Left ventricle myocardium superior (tissue), 1 donor: Measurements from ENCODE around the gene NUTM2A. TPM values are rescaled to one million over a fixed set of nuclear protein-coding genes. Genes with fewer than 3 reads are reported as not detected.
"Not testable (repeated sequence)": the region's sequence is repeated elsewhere in the genome, so short reads cannot be mapped to it uniquely, and the experiment has no call there.

Experiments
- ATAC-seq: fragments of 200-7000 bp; cut with Tn5 transposase; one replicate; pipeline ENCODE4 v1.9.1; 2020; ENCODE audit warnings: mild to moderate bottlenecking, moderate library complexity
- DNase-seq: peaks from one replicate; pipeline ENCODE4 v3.0.0-alpha.2; 2020
- intact Hi-C: fragments of 100-400 bp; cut with micrococcal nuclease; formaldehyde crosslinking; loops from one replicate; pipeline ENCODE4 v1.11.0; 2022
- long read RNA-seq: library from polyadenylated mRNA; unstranded; transcript quantifications from one replicate; pipeline ENCODE4 v2.0.0, GENCODE V29; 2021
- total RNA-seq: library from RNA; stranded (reverse); fragmentation: NEBNext Ultra II Directional; extraction: Animal tissue kit (Norgen Biotek cat#: 25700); gene quantifications from one replicate; pipeline ENCODE4 v1.2.1, GENCODE V29; 2021
- donor health status: DM: no; HTN: yes; CAD: no; lungs with severe emphysema.

NUTM2A gene, protein sequence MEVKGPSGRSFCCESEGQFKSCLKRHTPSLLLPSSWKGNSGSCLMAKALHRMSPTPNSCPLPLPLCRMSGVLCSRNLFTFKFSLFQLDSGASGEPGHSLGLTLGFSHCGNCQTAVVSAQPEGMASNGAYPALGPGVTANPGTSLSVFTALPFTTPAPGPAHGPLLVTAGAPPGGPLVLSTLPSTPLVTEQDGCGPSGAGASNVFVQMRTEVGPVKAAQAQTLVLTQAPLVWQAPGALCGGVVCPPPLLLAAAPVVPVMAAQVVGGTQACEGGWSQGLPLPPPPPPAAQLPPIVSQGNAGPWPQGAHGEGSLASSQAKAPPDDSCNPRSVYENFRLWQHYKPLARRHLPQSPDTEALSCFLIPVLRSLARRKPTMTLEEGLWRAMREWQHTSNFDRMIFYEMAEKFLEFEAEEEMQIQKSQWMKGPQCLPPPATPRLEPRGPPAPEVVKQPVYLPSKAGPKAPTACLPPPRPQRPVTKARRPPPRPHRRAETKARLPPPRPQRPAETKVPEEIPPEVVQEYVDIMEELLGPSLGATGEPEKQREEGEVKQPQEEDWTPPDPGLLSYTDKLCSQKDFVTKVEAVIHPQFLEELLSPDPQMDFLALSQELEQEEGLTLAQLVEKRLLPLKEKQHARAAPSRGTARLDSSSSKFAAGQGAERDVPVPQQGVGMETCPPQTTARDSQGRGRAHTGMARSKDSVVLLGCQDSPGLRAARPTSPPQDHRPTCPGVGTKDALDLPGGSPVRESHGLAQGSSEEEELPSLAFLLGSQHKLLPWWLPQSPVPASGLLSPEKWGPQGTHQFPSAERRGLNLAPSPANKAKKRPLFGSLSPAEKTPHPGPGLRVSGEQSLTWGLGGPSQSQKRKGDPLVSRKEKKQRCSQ
- total RNA-seq = 1.9 TPM
- long read RNA-seq = 0 reads

DNA sequence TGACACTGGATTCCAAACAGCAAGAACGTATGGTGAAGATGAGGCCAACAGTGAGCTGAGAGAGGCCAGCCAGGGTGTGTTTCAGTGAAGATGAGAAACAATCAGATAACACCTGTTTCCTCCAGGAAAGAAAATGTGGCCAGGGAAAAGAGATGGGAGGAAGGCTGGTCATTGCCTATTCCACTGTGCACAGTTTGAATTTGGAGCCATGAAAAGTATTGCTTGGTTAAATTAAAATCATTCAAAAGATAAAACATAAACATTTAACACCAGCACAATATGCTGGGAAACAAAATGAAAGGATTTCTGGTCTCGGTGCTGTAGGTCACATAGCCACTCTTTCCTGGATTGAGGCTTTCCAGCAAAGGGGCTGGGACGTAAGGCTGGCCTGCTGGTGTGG is at the start of gene NUTM2A:
Gene NUTM2A, plus strand, starts transcription at position 301 of the 400 bp plus-strand sequence. CDS start 383 bp downstream, outside the sequence.
- intact Hi-C loops, ATAC-seq, DNase-seq: not testable (repeated sequence)

DNA sequence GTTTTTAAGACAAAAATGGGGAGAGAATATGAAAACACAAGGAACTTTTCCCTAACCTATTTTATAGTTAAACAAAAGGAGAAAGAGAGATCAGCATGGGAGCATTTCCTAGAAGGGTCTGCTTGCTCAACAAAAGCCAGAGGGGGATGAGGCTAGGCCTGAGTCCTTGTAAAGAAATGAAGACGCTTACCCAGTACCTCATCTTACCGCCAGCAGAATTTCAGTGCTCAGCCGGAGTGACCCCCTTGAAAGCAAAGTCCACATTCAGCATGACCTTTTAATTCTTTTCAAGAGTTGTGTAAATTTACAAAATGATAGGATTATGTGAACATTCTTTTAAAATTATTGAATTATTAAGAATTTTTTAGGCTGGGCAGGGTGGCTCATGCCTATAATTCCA is 47.7 kb upstream of the NUTM2A start:
- DNase-seq, intact Hi-C loops, ATAC-seq: not testable (repeated sequence)

DNA sequence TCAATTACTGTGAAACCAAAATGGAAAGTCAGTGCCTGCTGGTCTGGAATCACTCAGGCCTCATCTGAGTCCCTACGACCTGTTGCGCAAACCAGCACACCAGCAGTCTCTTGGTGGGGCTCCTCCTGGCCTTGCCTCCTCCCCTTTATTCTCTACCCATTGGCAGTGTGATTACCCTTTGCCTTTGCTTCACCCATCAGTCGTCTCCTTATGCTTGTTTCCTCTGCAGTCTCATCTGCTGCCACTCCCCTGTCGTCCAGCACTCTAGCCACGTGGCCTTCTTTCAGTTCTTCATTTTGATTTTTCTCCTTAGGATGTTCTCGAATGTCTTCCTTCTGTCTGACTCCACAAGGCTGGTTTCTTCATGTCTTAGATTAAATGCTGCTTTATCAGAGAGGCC is 40.8 kb upstream of the NUTM2A start:
- intact Hi-C loops, DNase-seq: not testable (repeated sequence)
- ATAC-seq = peak; percentile 57

DNA sequence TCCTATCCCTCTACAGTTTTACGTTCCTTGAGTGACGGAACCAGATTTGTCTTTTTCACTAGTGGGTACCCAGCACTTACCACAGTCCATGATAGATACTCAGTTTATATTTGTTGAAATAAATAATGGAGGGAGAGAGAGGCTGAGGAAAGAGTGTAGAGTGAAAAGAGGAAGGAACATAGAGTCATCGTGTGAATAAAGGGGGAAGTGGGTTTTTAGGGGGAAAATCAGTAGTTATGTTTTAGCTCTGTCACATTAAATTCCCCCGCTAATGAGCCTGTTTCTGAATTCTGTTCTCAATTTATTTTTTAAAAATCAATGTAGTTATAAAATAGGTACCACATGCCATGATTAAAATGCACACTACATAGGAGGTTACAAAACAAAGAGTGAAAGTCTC is 39.2 kb upstream of the NUTM2A start:
- ATAC-seq, DNase-seq, intact Hi-C loops: not testable (repeated sequence)

DNA sequence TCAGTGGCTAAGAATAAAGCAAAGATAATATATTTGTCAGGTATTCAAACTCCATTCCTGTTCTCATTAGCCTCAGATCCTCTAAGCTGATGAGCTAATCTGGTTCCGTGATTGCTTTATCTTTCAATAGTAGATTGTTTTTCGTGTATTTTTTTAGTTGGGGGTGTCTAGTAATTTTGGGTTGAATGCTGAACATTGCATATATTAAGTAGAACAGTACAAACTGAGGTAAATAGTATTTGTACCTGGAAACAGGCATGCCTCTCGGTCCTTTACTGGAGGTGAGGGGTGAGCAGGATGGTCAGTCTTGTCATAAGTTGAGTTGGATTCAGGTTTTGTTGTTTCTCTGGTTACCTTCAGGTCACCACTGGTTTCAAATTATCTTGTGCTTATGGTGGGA is 37.7 kb upstream of the NUTM2A start:
- DNase-seq = not testable (repeated sequence)

DNA sequence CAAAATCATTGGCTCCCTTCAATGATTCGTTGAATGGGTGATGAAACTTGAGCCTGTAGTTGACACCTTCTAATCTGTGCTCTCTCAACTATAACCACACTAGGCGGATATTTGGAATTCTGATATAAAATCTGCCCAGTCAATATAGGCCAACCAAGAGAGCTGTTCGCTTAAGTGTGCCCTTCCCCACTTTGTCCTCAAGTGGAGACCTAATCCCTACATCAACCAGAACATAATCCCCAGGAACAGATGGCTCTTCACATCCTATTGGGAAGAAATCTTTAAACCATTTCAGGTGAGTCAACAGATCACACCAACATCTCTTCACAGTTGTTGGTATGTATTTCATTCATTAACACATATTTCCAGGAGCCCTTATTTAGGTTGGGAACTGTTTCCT is 33.4 kb upstream of the NUTM2A start:
- ATAC-seq, DNase-seq, intact Hi-C loops: not testable (repeated sequence)

More for the DNA sequence above, 37.7 kb upstream of the NUTM2A start:
- intact Hi-C loops, ATAC-seq: not testable (repeated sequence)

DNA sequence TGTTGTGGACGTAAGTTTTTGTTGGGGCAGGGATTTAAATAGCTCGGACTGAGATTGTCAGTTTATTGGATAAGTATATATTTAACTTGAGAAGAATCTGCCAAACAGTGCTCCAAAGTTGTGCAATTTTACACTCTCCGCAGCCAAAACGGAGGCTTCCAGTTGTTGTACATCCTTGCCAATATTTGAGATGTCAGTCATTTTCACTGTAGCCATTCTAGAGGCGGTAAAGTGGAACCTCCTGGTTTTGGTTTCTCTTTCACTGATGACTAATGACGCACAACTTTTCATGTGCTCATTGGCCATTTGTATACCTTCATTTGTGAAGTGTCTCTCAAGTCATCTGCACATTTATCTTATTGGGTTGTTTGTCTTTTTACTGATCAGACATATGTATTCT is 24.3 kb upstream of the NUTM2A start:
- intact Hi-C loops, DNase-seq: not testable (repeated sequence)
- peak; percentile 61 for ATAC-seq

DNA sequence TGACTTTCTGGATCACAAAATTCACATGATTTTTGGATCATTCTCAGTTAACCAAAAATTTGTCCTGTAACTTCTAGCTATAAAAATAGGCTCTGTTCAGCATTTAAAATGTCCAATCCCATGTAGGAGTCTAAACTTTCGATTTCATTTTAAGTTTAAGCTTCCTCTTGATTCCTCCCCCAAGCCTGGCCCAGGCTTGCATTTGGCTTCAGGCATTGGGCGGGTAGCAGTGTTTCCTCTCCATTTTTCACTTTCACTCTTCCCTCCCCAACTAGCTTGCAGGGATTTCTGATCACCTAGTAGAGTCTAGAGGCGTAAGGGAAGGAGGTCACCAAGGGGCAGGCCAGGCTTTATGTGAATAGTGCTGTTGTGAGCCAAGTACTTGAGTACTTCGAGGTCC is 20.4 kb upstream of the NUTM2A start:
- intact Hi-C loops, DNase-seq: not testable (repeated sequence)
- peak; percentile 18 for ATAC-seq

DNA sequence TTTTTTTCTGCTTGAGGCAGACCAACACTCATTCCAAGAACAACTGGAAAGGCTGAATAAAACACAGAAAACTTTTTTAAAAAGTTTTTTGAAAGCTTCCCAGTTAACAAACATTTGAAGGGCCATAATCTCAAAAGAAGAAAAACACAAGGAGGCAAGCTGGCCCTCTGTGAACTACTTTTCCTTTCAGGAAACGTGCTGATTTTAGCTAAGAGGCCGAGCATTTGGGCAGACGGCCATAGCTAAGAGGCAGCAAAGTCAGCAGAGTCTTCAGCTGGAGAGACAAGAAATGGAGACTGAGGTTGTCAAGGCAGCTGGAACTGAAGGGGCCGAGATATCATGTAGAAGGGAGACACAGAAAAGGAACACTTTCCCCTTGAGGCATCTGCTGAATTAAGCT is 18.3 kb upstream of the NUTM2A start:
- intact Hi-C loops, DNase-seq: not testable (repeated sequence)
- ATAC-seq = peak; percentile 6

DNA sequence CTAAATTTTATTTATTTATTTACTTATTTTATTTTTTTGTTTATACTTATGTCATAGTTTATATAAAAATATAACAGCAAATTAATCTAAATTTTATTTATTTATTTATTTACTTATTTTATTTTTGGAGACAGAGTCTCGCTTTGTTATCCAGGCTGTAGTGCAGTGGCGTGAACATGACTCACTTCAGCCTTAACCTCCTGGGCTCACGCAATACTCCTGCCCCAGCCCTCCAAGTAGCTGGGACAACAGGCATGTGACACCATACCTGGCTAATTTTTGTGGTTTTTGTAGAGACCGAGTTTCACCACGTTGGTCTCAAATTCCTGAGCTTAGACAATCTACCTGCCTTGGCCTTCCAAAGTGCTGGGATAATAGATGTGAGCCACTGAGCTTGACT is 14.9 kb upstream of the NUTM2A start:
- ATAC-seq, intact Hi-C loops, DNase-seq: not testable (repeated sequence)

DNA sequence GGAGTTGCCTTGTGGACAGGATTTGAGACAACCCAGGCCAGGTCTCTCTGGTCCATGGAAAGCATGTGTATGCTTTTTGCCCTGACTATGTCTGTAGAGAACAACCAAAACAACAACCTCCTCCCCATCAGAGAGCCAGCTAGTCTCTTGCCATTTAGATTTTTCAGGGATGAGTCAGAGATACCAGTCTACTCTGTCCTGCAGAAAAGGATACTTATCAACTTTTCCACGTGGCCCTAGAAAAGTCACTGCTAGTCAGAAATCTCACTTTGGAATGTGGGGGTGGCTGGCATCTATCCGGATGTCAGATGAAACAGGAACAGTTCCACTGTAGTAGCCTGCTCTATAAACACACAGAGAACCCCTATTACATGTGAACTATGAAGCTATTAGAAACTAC is 13.4 kb upstream of the NUTM2A start:
- ATAC-seq, intact Hi-C loops, DNase-seq: not testable (repeated sequence)

DNA sequence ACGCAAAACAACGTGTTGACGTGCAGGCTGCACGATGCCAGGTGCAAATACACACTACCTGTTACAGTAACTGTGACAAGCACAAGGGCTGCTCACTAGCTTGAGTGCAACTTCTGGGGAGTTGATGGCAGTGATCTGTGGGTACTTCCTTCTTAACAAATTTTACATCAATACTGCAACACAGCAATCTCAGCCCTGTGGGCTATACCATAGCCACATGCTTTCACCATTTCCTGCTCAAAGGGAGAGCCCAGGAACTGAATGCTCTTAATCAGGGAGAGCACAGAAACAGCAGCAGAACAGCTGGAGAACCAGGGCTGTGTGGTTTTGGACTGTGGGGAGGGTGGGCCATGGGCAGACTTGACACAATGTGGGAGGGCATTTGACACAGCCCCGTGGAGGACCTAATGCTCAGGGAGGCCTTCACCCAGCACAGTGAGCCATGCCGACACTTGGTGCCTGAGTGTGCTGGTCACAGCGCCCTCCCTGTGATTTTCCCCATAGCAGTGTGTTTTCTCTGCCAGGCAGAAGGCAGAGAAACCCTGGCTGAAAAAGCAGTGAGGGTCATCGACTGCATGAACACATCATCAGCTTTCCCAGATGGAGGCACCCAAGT is 12.0 kb upstream of the NUTM2A start:
- intact Hi-C loops, ATAC-seq, DNase-seq: not testable (repeated sequence)

DNA sequence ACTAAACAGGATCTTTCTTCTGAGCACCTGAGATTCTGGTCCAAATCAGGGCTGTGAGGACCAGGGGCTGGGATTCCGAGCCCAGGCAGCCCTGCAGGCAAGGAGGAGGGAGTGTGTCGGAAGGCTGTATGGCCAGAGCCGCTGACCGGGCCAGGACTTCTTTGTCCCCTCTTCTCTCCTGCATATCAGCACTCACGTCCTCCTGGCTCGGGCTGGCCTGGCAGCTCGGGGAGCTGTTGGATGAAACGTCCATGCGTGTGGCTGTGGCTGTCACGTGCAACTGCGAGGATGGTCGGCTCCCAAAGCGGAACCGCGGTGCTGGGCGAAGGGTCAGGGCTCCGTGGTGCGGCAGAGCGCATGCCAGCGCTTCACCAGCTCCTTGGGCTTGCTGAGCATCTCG is 11.4 kb upstream of the NUTM2A start:
- ATAC-seq (peak; percentile 92), DNase-seq (peak; percentile 82)
- intact Hi-C loops = not testable (repeated sequence)

DNA sequence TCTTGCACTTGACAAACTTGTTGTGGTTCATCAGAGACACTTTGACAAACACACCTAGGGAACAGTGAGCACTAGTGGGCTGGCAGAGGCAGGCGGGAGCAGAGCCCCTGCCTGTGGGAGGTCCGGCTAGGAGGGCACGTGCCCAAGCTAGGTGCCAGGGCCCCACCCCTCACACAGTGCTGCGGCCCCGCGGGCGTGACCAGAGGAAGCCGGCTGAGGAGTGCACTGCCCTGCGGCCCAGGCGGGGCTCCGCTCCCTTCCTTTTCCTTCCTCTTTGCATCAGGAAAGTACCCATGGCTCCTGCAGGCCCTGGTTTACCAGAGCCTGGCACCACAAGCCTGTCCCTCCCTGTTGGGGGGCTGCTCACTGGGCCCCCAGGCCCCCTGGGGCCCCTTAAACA is 9.1 kb upstream of the NUTM2A start:
- intact Hi-C loops = not testable (repeated sequence)
- DNase-seq (peak; percentile 46), ATAC-seq (peak; percentile 25)

DNA sequence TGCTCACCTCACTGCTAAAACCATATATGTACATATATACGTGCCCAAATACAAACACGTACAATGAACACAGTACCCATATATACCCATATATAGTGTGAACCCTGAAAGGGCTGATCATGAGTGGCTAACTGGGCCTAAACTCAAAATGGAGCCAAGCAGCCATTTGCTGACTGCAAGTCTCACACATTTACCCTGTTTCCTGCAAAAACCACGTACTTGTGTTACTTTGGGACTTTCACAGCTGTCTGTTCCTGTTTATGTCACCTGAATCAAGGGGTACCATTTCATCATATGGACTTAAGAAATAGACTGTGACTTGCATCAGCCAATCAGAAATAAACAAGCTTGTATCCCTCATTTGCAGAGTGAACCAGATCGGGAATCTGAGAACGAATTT is 5.9 kb upstream of the NUTM2A start:
- DNase-seq, intact Hi-C loops, ATAC-seq: not testable (repeated sequence)

DNA sequence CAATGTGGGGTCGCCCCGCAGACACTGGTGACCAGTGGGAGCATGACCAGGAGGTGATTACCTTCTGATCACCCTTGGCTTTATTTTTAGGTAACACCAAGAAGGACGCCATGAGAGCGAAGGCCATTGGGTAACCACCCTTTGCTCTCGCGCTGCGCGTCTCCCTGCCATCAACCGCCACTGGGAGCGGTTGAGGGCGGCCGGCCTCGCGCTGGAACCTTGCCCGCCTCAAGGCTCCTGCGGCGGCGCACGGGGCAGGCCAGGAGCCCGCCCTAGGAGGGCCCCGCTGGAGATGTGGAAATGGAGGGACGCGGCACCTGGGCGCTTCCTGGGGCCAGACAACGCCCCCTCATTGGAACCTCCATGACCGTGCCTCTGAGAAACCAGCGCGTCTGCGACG is 2.5 kb upstream of the NUTM2A start:
- not testable (repeated sequence) for ATAC-seq

DNA sequence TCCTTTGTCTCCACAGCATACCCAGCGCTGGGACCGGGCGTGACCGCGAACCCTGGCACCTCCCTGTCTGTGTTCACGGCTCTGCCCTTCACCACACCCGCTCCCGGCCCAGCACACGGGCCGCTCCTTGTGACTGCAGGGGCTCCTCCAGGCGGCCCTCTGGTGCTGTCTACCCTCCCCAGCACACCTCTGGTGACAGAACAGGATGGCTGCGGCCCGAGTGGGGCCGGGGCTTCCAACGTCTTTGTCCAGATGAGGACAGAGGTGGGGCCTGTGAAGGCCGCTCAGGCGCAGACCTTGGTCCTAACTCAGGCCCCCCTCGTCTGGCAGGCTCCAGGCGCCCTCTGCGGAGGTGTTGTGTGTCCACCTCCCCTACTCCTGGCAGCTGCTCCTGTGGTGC is 3.0 kb downstream of the NUTM2A start:
- DNase-seq, ATAC-seq, intact Hi-C loops: not testable (repeated sequence)

More for the DNA sequence above, 2.5 kb upstream of the NUTM2A start:
- DNase-seq, intact Hi-C loops: not testable (repeated sequence)

DNA sequence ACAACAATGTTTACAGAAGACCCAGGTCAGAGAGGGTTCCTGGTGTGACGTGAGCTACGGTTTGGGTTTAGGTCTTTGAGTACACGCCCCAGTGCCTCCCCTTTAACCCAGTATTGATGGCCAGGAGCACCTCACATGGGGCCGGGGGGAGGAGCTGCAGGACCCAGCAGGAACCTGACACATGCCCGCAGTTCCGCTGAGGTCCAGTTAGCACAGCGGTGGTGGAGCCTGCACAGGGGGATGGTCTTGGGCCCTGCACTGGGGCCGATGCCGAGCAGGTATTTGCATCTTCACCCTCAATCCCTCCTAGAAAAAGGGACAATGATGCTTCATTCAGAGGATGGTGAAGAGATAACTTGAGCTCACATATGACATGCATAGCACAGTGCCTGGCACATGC is 4.0 kb downstream of the NUTM2A start:
- intact Hi-C loops, DNase-seq, ATAC-seq: not testable (repeated sequence)

DNA sequence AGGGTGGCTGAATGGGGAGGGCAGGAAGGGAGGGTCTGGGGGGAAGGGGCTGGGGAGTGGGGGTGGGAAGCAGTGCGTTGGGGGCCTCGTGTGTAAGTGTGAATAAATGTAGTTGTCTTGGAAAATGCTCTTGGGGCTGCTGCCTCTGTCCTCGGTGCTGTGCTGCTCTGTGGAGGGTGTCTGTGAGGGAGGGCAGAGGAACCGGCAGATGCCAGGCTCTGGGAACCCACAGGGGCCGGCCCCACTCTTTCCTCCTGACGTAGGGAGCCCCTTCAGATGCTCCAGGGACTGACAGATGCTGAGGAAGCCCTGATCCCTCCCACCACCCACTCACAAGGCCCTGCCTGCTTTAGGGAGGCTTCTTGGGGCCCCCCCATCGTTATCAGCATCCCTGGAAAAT is 9.6 kb downstream of the NUTM2A start:
- intact Hi-C loops, DNase-seq, ATAC-seq: not testable (repeated sequence)
